Left lung (tissue), 10 donors: Measurements from ENCODE around the gene EVA1A. TPM values are rescaled to one million over a fixed set of nuclear protein-coding genes. Genes with fewer than 3 reads are reported as not detected.

Source experiments
- ATAC-seq: fragments of 200-7000 bp; cut with Tn5 transposase; one replicate; pipeline ENCODE4 v1.9.1; 2020; ENCODE audit warnings: moderate library complexity
- DNase-seq, 4 donors: peaks; one replicate each; pipeline ENCODE4 v3.0.0-alpha.2; 2013 to 2020
- H3K27ac ChIP-seq, 2 donors: fragments of 200-600 bp; sonication (generic) in 1 of 2; one replicate each; pipeline versions ENCODE4 v1.5.0 to v1.8.0; 2020 to 2021
- H3K27me3 ChIP-seq, 2 donors: fragments of 200-600 bp; sonication (generic) in 1 of 2; one replicate each; pipeline versions ENCODE4 v1.5.0 to v1.8.0; 2020 to 2021
- H3K36me3 ChIP-seq, 2 donors: fragments of 200-600 bp; sonication (generic) in 1 of 2; one replicate each; pipeline versions ENCODE4 v1.5.0 to v1.8.0; 2020 to 2021
- H3K4me1 ChIP-seq, 2 donors: fragments of 200-600 bp; one replicate each; pipeline ENCODE4 v1.8.0; 2021
- H3K4me3 ChIP-seq, 2 donors: fragments of 200-600 bp; sonication (generic) in 1 of 2; one replicate each; pipeline versions ENCODE4 v1.5.0 to v1.8.0; 2020 to 2021; ENCODE audit warnings: mild to moderate bottlenecking in 1 of 2
- H3K9me3 ChIP-seq, 2 donors: fragments of 200-600 bp; sonication (generic) in 1 of 2; one replicate each; pipeline versions ENCODE4 v1.5.0 to v1.8.0; 2020 to 2021
- CTCF ChIP-seq, 2 donors: fragments of 200-600 bp; sonication (generic) in 1 of 2; IDR thresholded peaks; one replicate each; pipeline versions ENCODE4 v1.5.0 to v1.8.0; 2021; ENCODE audit warnings: antibody characterized with exemption in 2 of 2
- intact Hi-C, 2 donors: fragments of 100-400 bp; cut with DNase I; formaldehyde crosslinking; loops; one replicate each; pipeline versions ENCODE4 v1.11.2 to v1.14.2; 2022
- polyA plus RNA-seq, 6 donors: library from polyadenylated mRNA; unstranded; fragments of 120-200 nt; gene quantifications; one replicate each; pipeline ENCODE4 v1.2.1, GENCODE V29; 2013; ENCODE audit not compliant: insufficient read length in 6 of 6
- total RNA-seq, 2 donors: library from RNA; stranded (reverse); fragmentation: NEBNext Ultra II Directional; extraction: Animal tissue kit (Norgen Biotek cat#: 25700); gene quantifications; one replicate each; pipeline ENCODE4 v1.2.1, GENCODE V29; 2021
- donor health status: DM: no; HTN: yes; CAD: no.
- donor health status: DM: no; HTN: no; CAD: no.

Gene EVA1A
- total and polyA plus RNA-seq, 8 donors = 23.2 to 54.7 (median 34.2) TPM

GRCh38 chr2:75580156-75580555, 19.4 kb upstream of the EVA1A start:
- H3K36me3 ChIP-seq = no peaks in the 10 kb centered on the region
- intact Hi-C loops = no loop called here
- H3K27ac ChIP-seq = no peak overlapping the region
- H3K9me3 ChIP-seq = no peaks in the 10 kb centered on the region
- no peak for ATAC-seq
- H3K4me3 ChIP-seq = no peak overlapping the region
- TF ChIP-seq CTCF (IDR thresholded peaks at IDR 0.05) = no peak
- no peaks in the 10 kb centered on the region for H3K27me3 ChIP-seq
- no peak for DNase-seq
- no peaks in the 10 kb centered on the region for H3K4me1 ChIP-seq

- H3K4me3 ChIP-seq = no peak overlapping the region
- TF ChIP-seq CTCF (IDR thresholded peaks at IDR 0.05) = no peak
These were observed 18.4 kb upstream of the EVA1A start for GRCh38 chr2:75579186-75579585.

GRCh38 chr2:75577280-75577679, 16.5 kb upstream of the EVA1A start:
- ATAC-seq = peak; percentile 73
- no peak overlapping the region for H3K27ac ChIP-seq
- H3K4me1 ChIP-seq = no peaks in the 10 kb centered on the region
- no peak for DNase-seq
- no peaks in the 10 kb centered on the region for H3K36me3 ChIP-seq
- no peaks in the 10 kb centered on the region for H3K9me3 ChIP-seq
- TF ChIP-seq CTCF (IDR thresholded peaks at IDR 0.05) = no peak
- intact Hi-C loops = no loop called here
- H3K4me3 ChIP-seq = no peak overlapping the region
- H3K27me3 ChIP-seq = no peaks in the 10 kb centered on the region

More at GRCh38 chr2:75579186-75579585, 18.4 kb upstream of the EVA1A start:
- ATAC-seq = no peak
- intact Hi-C loops = no loop called here
- no peak overlapping the region for H3K27ac ChIP-seq
- H3K9me3 ChIP-seq = no peaks in the 10 kb centered on the region
- H3K36me3 ChIP-seq = no peaks in the 10 kb centered on the region
- no peak for DNase-seq
- H3K4me1 ChIP-seq = no peaks in the 10 kb centered on the region
- H3K27me3 ChIP-seq = no peaks in the 10 kb centered on the region

- Histone ChIP-seq H3K4me1 (no peaks in the 10 kb centered on the region), H3K9me3 (no peaks in the 10 kb centered on the region), H3K36me3 (no peaks in the 10 kb centered on the region), H3K27me3 (no peaks in the 10 kb centered on the region), H3K4me3 (no peak overlapping the region), H3K27ac (no peak overlapping the region)
- no peak for ATAC-seq
- no peak for DNase-seq
- no peak for TF ChIP-seq CTCF (IDR thresholded peaks at IDR 0.05)
- intact Hi-C loops = no loop called here
These were observed 13.4 kb upstream of the EVA1A start for GRCh38 chr2:75574106-75574505.

- intact Hi-C loops = no loop called here
- Histone ChIP-seq H3K4me3 (no peak overlapping the region), H3K36me3 (no peaks in the 10 kb centered on the region), H3K27me3 (no peaks in the 10 kb centered on the region), H3K9me3 (no peaks in the 10 kb centered on the region), H3K27ac (no peak overlapping the region), H3K4me1 (no peaks in the 10 kb centered on the region)
- no peak for ATAC-seq
- DNase-seq = no peak
- TF ChIP-seq CTCF (IDR thresholded peaks at IDR 0.05) = no peak
These were observed 12.6 kb upstream of the EVA1A start for GRCh38 chr2:75573145-75573878.
